Lung (tissue), 12 donors: ENCODE results near the gene GOLIM4. TPM values are rescaled to one million over a fixed set of nuclear protein-coding genes. Genes with fewer than 3 reads are reported as not detected.

ENCODE experiments used
- ATAC-seq: fragments of 200-7000 bp; cut with Tn5 transposase; one replicate; pipeline ENCODE4 v1.9.1; 2020; ENCODE audit warnings: moderate number of reproducible peaks; ENCODE audit not compliant: insufficient read depth, low FRiP score
- DNase-seq, 3 donors: peaks; one replicate each; pipeline ENCODE4 v3.0.0-alpha.2; 2013 to 2017
- H3K27ac ChIP-seq, 2 donors: one replicate each; pipeline ENCODE4 v1.5.1; 2013; ENCODE audit warnings: mild to moderate bottlenecking in 2 of 2, moderate library complexity in 2 of 2, control low read depth in 1 of 2, inconsistent platforms in 1 of 2, low read depth in 1 of 2, low read length in 1 of 2
- H3K27me3 ChIP-seq, 3 donors: one replicate each; pipeline ENCODE4 v1.5.1; 2013; ENCODE audit warnings: low read length in 2 of 3; ENCODE audit not compliant: control insufficient read depth in 3 of 3, insufficient read depth in 3 of 3
- H3K36me3 ChIP-seq, 4 donors: one replicate each; pipeline ENCODE4 v1.5.1; 2013; ENCODE audit warnings: low read length in 4 of 4, mild to moderate bottlenecking in 1 of 4, moderate library complexity in 1 of 4; ENCODE audit not compliant: control insufficient read depth in 4 of 4, insufficient read depth in 4 of 4
- H3K4me1 ChIP-seq, 5 donors: one replicate each; pipeline ENCODE4 v1.5.1; 2013; ENCODE audit warnings: low read length in 5 of 5, mild to moderate bottlenecking in 2 of 5, moderate library complexity in 1 of 5; ENCODE audit not compliant: control insufficient read depth in 5 of 5, insufficient read depth in 5 of 5
- H3K4me3 ChIP-seq: one replicate; pipeline ENCODE4 v1.5.1; 2013; ENCODE audit warnings: mild to moderate bottlenecking, control low read depth, moderate library complexity
- H3K9ac ChIP-seq, 2 donors: one replicate each; pipeline ENCODE4 v1.5.1; 2013; ENCODE audit warnings: low read length in 2 of 2, control low read depth in 1 of 2; ENCODE audit not compliant: insufficient read depth in 1 of 2
- H3K9me3 ChIP-seq, 4 donors: one replicate each; pipeline ENCODE4 v1.5.1; 2013; ENCODE audit warnings: low read length in 3 of 4, mild to moderate bottlenecking in 1 of 4, moderate library complexity in 1 of 4; ENCODE audit not compliant: control insufficient read depth in 4 of 4, insufficient read depth in 3 of 4
- WGBS, 2 donors: extraction: QIAGEN DNeasy Blood & Tissue Kit; methylation state at CpG; one replicate each; pipeline ENCODE4 v1.1.7; 2013; 5-methylcytosine and 5-hydroxymethylcytosine counted together
- polyA plus RNA-seq, 2 donors: library from polyadenylated mRNA; stranded (reverse); fragments of 200-250 nt; gene quantifications; one replicate each; pipeline ENCODE4 v1.2.1, GENCODE V29; 2013
- total RNA-seq, 2 donors: library from RNA; depleted of rRNA in 1 of 2; stranded (reverse); fragments of >200 nt in 1 of 2; gene quantifications; one replicate each; pipeline ENCODE4 v1.2.1, GENCODE V29; 2014 to 2021
- TF ChIP-seq, protein P1 (sequence below): IDR thresholded peaks from 2 replicates; pipeline ENCODE4 v1.5.1; 2012; ENCODE audit warnings: mild to moderate bottlenecking; ENCODE audit errors: control extremely low read depth, extremely low read depth
- donor health status: control.
- donor health status: control.
- donor health status: Bipolar disorder and iron deficiency.
- donor health status: healthy.
- donor health status: DM: yes; HTN: yes; CAD: no.

Gene GOLIM4
- total and polyA plus RNA-seq, 4 donors: 22.2 to 52.9 (median 33.3) TPM

GRCh38 chr3:168051070-168051469 lies 44.7 kb downstream of the GOLIM4 start:
- H3K27ac ChIP-seq: peak overlapping the region in 1 of 2 donors; percentile 89
- H3K4me1 ChIP-seq: peaks cover 3 to 17% (median 9%) of the 10 kb centered on the region in 5 donors

GRCh38 chr3:168049367-168049974 lies 46.3 kb downstream of the GOLIM4 start:
- Histone ChIP-seq H3K36me3 (no peaks in the 10 kb centered on the region), H3K27me3 (no peaks in the 10 kb centered on the region), H3K27ac (peak overlapping the region in 1 of 2 donors; percentile 41), H3K4me1 (peaks cover 3 to 17% (median 9%) of the 10 kb centered on the region in 5 donors), H3K4me3 (no peak overlapping the region), H3K9ac (no peak overlapping the region), H3K9me3 (no peaks in the 10 kb centered on the region)
- DNase-seq: peak in 2 of 3 donors; percentile 36 to 68
- TF ChIP-seq, protein P1, sequence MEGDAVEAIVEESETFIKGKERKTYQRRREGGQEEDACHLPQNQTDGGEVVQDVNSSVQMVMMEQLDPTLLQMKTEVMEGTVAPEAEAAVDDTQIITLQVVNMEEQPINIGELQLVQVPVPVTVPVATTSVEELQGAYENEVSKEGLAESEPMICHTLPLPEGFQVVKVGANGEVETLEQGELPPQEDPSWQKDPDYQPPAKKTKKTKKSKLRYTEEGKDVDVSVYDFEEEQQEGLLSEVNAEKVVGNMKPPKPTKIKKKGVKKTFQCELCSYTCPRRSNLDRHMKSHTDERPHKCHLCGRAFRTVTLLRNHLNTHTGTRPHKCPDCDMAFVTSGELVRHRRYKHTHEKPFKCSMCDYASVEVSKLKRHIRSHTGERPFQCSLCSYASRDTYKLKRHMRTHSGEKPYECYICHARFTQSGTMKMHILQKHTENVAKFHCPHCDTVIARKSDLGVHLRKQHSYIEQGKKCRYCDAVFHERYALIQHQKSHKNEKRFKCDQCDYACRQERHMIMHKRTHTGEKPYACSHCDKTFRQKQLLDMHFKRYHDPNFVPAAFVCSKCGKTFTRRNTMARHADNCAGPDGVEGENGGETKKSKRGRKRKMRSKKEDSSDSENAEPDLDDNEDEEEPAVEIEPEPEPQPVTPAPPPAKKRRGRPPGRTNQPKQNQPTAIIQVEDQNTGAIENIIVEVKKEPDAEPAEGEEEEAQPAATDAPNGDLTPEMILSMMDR: no peak
- no peak for ATAC-seq
- WGBS, 2 donors: 66 to 76% methylated on average over 6 of the region's 6 CpGs

More at GRCh38 chr3:168051070-168051469, 44.7 kb downstream of the GOLIM4 start:
- peaks cover 0 to 1% (median 0%) of the 10 kb centered on the region in 4 donors for H3K36me3 ChIP-seq
- H3K9ac ChIP-seq: no peak overlapping the region
- no peak for DNase-seq
- H3K4me3 ChIP-seq: no peak overlapping the region
- H3K9me3 ChIP-seq: no peaks in the 10 kb centered on the region
- H3K27me3 ChIP-seq: no peaks in the 10 kb centered on the region
- no peak for ATAC-seq
- TF ChIP-seq, protein P1: no peak

DNA sequence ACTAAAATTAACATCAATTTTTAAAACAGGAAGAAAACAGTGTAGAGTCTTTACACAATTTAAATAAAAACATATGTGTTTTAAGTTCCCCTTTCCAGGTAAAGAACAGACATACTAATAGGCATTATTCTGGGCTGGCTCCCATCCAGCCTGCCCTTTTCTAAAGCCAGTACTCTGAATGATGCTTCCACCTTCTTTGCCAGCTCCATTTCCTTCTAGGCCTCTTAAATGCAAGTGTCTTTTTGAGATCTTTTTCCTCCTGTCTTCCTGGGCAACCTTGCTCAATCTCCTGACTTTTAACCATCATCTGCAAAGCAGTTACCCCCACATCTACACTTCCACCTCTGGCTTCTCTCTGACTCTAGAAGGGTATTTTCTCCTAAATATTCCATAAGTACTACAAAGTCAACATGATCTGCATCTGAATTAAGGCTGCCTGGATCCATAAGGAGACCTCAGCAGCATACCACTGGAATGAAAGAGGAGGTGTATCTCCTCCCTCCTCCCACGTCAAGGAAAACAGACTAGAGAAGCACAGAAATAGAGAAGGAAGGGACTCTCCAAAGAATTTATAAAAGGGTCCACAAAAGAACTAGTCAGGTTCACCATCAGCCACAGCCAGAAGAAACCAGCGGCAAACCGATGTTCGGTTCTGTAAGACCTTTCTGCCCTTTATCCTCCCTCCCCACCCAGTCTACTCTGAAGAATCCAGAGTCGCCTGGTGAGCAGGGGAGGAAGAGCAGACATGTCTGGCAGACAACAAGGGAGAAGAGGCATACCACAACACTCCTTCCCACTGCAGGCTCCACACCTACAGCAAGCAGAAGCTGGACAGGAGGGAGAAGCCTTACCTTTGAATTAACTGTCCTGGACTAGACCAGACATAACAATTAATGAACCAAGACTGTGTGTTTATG lies 47.1 kb downstream of the GOLIM4 start:
- Histone ChIP-seq H3K27ac (no peak overlapping the region), H3K36me3 (peaks cover 0 to 3% (median 0%) of the 10 kb centered on the region in 4 donors), H3K9me3 (no peaks in the 10 kb centered on the region), H3K4me1 (peaks cover 3 to 17% (median 9%) of the 10 kb centered on the region in 5 donors), H3K4me3 (no peak overlapping the region), H3K9ac (no peak overlapping the region), H3K27me3 (no peaks in the 10 kb centered on the region)
- no peak for ATAC-seq
- TF ChIP-seq, protein P1: no peak
- no peak for DNase-seq
- 78 to 79% methylated on average over 5 of the region's 5 CpGs for WGBS, 2 donors
